Gastrocnemius medialis (tissue), 4 donors: ENCODE data around the gene DDRGK1. TPM values are rescaled to one million over a fixed set of nuclear protein-coding genes. Genes with fewer than 3 reads are reported as not detected.
A peak's percentile ranks its signal among the peaks of the same experiment; 100 is the strongest.

Experiments used
- ATAC-seq, 2 donors: fragments of 150-250 bp; one replicate each; pipeline ENCODE4 v1.9.1; 2016
- DNase-seq, 2 donors: peaks; one replicate each; pipeline ENCODE4 v3.0.0-alpha.2; 2019
- H3K27ac ChIP-seq, 4 donors: fragments of 200-600 bp; sonication (generic); 1 replicate in 1 of 4; 2 replicates in 3 of 4; pipeline ENCODE4 v1.5.1; 2016 to 2018; ENCODE audit warnings: mild to moderate bottlenecking in 2 of 4, moderate library complexity in 1 of 4
- H3K27me3 ChIP-seq, 3 donors: fragments of 200-600 bp; sonication (generic) in 2 of 3; 1 replicate in 1 of 3; 2 replicates in 2 of 3; pipeline versions ENCODE4 v1.5.1 to v1.6.0; 2016 to 2019; ENCODE audit warnings: mild to moderate bottlenecking in 1 of 3, moderate library complexity in 1 of 3
- H3K36me3 ChIP-seq, 2 donors: fragments of 200-600 bp; sonication (generic) in 1 of 2; one replicate each; pipeline ENCODE4 v1.5.1; 2017 to 2018
- H3K4me1 ChIP-seq, 2 donors: fragments of 200-600 bp; sonication (generic) in 1 of 2; one replicate each; pipeline ENCODE4 v1.5.1; 2016 to 2017; ENCODE audit warnings: mild to moderate bottlenecking in 2 of 2
- H3K4me3 ChIP-seq, 4 donors: fragments of 200-600 bp; sonication (generic) in 3 of 4; 1 replicate in 1 of 4; 2 replicates in 3 of 4; pipeline ENCODE4 v1.5.1; 2016 to 2019; ENCODE audit warnings: mild to moderate bottlenecking in 2 of 4
- H3K9me3 ChIP-seq, 3 donors: fragments of 200-600 bp; sonication (generic) in 2 of 3; 1 replicate in 1 of 3; 2 replicates in 2 of 3; pipeline ENCODE4 v1.5.1; 2016 to 2019
- POLR2A ChIP-seq, 2 donors: fragments of 450-650 bp; IDR thresholded peaks; one replicate each; pipeline ENCODE4 v1.6.1; 2017; ENCODE audit warnings: antibody characterized with exemption in 2 of 2, mild to moderate bottlenecking in 2 of 2, moderate library complexity in 2 of 2
- in situ Hi-C, 4 donors: fragments of 200-750 bp; cut with MboI; loops; one replicate each; pipeline versions ENCODE4 v1.15.0 to v1.8.0; 2017; ENCODE audit warnings: low sequenced_read_pairs in 4 of 4
- intact Hi-C: fragments of 100-400 bp; cut with DNase I; formaldehyde crosslinking; loops from one replicate; pipeline ENCODE4 v1.15.1; 2023; ENCODE audit warnings: low total_unique reads
- total RNA-seq, 4 donors: library from RNA; depleted of rRNA; stranded (reverse); fragments of >200 nt; gene quantifications; one replicate each; pipeline versions ENCODE4 v1.1.0 to v1.2.3, GENCODE V29; 2016
- TF ChIP-seq, protein P1 (sequence below), 5 experiments: fragments of 450-650 bp in 3 of 5; fragments of 200-600 bp in 2 of 5; sonication (generic) in 2 of 5; IDR thresholded peaks in 4 of 5; conservative IDR thresholded peaks in 1 of 5; 1 replicate in 4 of 5; 2 replicates in 1 of 5; pipeline ENCODE4 v1.5.1; 2016 to 2019; ENCODE audit warnings: antibody characterized with exemption in 5 of 5, mild to moderate bottlenecking in 3 of 5, moderate library complexity in 3 of 5

Gene DDRGK1
- total RNA-seq, 4 donors from 2014 or later, result 55.2 to 75.7 (median 64.7) TPM

DNA sequence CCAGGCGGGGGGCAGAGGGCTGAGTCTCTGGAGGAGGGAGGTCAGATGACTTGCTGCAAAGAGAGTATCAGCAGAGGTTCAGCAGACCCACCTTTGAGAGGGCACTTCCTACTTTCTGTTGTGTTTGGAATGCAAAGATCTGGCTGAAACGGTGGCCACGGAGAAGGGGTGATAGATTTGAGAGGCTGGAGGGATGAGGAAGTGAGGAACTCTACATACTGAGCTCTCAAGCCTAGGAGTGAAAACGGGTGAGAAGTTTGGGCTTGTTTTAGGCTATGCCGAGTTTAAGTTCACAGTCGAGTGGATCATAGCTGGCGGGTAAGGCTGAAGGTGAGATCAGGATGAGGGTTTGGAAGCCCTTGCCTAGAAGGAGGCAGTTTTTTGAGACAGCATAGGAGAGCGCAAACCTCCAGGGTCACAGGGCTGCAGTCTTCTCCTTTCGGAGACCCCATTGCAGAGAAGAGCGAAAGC lies 4.3 kb upstream of the DDRGK1 start:
- ATAC-seq (peak in 1 of 2 donors; percentile 1), DNase-seq (no peak)
- Histone ChIP-seq H3K4me1 (peaks cover 7 to 15% of the 10 kb centered on the region in 2 donors), H3K27me3 (no peaks in the 10 kb centered on the region), H3K9me3 (no peaks in the 10 kb centered on the region), H3K4me3 (peak overlapping the region; percentile 76 to 97 (median 90)), H3K36me3 (peaks cover 0 to 9% of the 10 kb centered on the region in 2 donors), H3K27ac (peak overlapping the region; percentile 79 to 85 (median 81))
- in situ Hi-C loops, result no loop called here
- TF ChIP-seq POLR2A (IDR thresholded peaks at IDR 0.05), result no peak
- TF ChIP-seq, protein P1, sequence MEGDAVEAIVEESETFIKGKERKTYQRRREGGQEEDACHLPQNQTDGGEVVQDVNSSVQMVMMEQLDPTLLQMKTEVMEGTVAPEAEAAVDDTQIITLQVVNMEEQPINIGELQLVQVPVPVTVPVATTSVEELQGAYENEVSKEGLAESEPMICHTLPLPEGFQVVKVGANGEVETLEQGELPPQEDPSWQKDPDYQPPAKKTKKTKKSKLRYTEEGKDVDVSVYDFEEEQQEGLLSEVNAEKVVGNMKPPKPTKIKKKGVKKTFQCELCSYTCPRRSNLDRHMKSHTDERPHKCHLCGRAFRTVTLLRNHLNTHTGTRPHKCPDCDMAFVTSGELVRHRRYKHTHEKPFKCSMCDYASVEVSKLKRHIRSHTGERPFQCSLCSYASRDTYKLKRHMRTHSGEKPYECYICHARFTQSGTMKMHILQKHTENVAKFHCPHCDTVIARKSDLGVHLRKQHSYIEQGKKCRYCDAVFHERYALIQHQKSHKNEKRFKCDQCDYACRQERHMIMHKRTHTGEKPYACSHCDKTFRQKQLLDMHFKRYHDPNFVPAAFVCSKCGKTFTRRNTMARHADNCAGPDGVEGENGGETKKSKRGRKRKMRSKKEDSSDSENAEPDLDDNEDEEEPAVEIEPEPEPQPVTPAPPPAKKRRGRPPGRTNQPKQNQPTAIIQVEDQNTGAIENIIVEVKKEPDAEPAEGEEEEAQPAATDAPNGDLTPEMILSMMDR (IDR thresholded peaks at IDR 0.05 in 4 of 5, conservative IDR thresholded peaks at IDR 0.05 in 1 of 5), result no peak
- intact Hi-C loops, result loop anchor here (10.0 kb wide), 1 partner anchor 164 kb away; the partner anchor contains the start of genes GNRH2 and MRPS26

DNA sequence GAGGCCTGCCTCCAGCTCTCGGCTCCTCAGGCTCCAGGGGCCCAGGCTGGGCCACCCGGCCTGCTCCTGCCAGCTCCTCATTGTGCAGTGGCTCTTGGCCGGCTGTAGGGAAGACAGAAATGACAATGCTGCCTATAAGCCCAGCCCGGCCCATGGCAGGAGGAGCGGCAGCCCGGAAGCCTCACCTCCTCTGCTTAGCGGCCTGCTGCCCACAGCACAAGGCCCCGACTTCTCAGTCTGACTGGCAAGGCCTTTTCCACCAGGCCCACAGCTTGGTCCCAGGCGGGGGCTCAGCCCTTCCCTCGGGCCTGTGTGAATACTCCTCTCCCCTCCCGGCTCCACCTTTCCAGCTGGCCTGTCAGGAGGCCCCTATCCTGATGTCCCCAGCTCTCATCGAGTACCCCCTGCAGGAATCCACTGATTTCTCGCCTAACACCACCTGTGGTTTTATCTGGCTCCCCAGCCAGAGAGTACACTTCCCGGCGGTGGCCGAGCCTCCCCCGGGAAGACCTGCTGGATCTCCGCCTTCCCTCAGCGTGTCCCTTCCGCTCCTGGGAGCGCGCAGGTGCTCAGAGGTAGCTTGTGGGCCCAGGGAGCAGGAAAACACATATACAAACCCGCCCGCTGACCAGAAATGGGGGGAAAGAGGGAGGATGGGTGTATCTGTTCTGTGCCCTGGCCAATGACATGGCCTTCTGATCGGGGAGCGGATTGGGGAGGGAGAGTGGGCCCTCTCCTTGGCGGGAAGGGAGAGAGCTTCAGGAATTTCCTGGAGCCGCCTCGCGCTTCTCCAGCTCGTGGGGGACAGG lies 963 bp downstream of the DDRGK1 start:
- Histone ChIP-seq H3K4me3 (peak overlapping the region; percentile 74 to 92 (median 90)), H3K9me3 (no peaks in the 10 kb centered on the region), H3K4me1 (peaks cover 8 to 15% of the 10 kb centered on the region in 2 donors), H3K27me3 (no peaks in the 10 kb centered on the region), H3K27ac (peak overlapping the region; percentile 92 to 94 (median 94)), H3K36me3 (peaks cover 0 to 38% of the 10 kb centered on the region in 2 donors)
- in situ Hi-C loops (no loop called here), intact Hi-C loops (loop anchor here (2.0 to 10.0 kb wide), 2 partner anchors 27 to 159 kb away; partner anchors contain the start of genes GNRH2 and MRPS26)
- TF ChIP-seq, protein P1 (IDR thresholded peaks at IDR 0.05 in 4 of 5, conservative IDR thresholded peaks at IDR 0.05 in 1 of 5), result no peak
- TF ChIP-seq POLR2A (IDR thresholded peaks at IDR 0.05), result no peak
- peak; percentile 2 to 9 for ATAC-seq
- no peak for DNase-seq

DNA sequence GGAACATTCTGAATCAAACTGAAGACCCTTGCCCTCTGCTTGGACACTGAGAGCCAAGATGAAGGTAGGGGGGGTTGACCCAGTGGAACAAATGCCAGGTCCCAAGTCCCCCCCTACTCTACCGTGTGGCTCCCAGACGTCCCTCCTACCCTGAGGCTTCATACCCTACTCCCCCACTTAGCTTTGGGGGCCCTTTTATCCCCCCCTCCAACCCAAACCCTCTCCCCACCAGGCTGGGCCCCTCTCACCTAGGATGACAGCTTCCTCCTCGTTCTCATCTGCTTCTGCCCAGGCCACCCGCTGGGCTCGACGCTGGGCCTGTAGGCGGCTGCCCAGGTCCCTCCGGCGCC lies 1.5 kb downstream of the DDRGK1 start:
- intact Hi-C loops (loop anchor here (10.0 kb wide), 1 partner anchor 158 kb away; the partner anchor contains the start of genes GNRH2 and MRPS26), in situ Hi-C loops (no loop called here)
- peak overlapping the region; percentile 74 to 92 (median 90) for H3K4me3 ChIP-seq
- no peak for ATAC-seq
- H3K27me3 ChIP-seq, result no peaks in the 10 kb centered on the region
- peaks cover 0 to 39% of the 10 kb centered on the region in 2 donors for H3K36me3 ChIP-seq
- peaks cover 8 to 14% of the 10 kb centered on the region in 2 donors for H3K4me1 ChIP-seq
- TF ChIP-seq POLR2A (IDR thresholded peaks at IDR 0.05), result no peak
- TF ChIP-seq, protein P1 (IDR thresholded peaks at IDR 0.05 in 4 of 5, conservative IDR thresholded peaks at IDR 0.05 in 1 of 5), result no peak
- H3K9me3 ChIP-seq, result no peaks in the 10 kb centered on the region
- no peak for DNase-seq
- peak overlapping the region; percentile 92 to 94 (median 94) for H3K27ac ChIP-seq

DNA sequence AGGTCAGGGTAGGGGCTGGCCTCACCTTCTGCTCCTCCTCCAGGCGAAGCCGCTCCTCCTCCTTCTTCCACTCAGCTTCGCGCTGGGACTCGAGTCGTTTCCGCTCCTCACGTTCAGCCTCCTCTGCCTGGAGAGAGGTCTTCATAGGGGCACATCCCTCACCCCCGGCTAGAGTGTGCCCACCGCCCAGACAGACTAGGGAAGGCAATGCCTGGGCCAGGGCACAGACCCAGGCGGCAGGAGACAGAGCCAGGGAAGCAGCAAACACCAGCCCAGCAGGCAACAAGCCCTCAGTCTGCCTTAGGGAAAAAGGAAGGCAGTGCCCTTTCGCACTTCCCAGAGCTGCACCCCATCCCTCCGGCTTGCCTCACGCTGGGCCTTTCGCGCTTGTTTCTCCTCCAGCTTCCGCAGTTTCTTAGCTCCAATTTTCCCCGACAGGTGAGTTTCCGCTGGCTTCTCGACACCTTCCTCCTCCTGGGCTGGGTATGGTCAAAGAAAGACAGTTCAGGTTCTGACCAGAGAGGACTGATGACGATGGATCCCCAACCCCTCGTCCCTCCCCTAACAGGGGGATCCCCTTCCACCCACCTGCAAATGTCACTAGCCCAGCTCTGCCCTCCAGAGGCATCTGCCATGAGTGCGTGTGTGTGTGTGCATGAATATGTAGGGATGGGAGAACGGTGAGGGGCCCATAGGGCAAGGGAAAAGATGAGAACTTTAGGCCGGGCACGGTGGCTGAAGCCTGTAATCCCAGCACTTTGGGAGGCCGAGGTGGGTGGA lies 4.3 kb downstream of the DDRGK1 start:
- H3K4me3 ChIP-seq, result no peak overlapping the region
- peaks cover 8 to 14% of the 10 kb centered on the region in 2 donors for H3K4me1 ChIP-seq
- H3K9me3 ChIP-seq, result no peaks in the 10 kb centered on the region
- ATAC-seq (no peak), DNase-seq (no peak)
- peaks cover 0 to 58% of the 10 kb centered on the region in 2 donors for H3K36me3 ChIP-seq
- no peaks in the 10 kb centered on the region for H3K27me3 ChIP-seq
- TF ChIP-seq, protein P1 (IDR thresholded peaks at IDR 0.05 in 4 of 5, conservative IDR thresholded peaks at IDR 0.05 in 1 of 5), result no peak
- no peak for TF ChIP-seq POLR2A (IDR thresholded peaks at IDR 0.05)
- in situ Hi-C loops (loop anchor here in 1 of 4 donors (25.0 kb wide), 1 partner anchor 138 kb away; the partner anchor contains the start of gene OXT), intact Hi-C loops (loop anchor here (10.0 kb wide), 1 partner anchor 155 kb away; the partner anchor contains the start of genes GNRH2 and MRPS26)
- H3K27ac ChIP-seq, result no peak overlapping the region
